Stimulated activated CD8-positive, alpha-beta memory T cell treated with anti-CD3 and anti-CD28 coated beads, Interleukin-15, amount 100 ng/mL, for 24 hours (primary cell): ENCODE measurements around the gene ANO1.

Experiments
- DNase-seq: peaks from one replicate; pipeline ENCODE4 v3.0.0-alpha.2; 2020; ENCODE audit warnings: low read depth

ANO1 gene

GRCh38 chr11:70167120-70167519 lies 89.0 kb downstream of the ANO1 start:
- DNase-seq, result no peak

- DNase-seq, result no peak
These were observed 89.7 kb downstream of the ANO1 start for GRCh38 chr11:70167723-70168404.

GRCh38 chr11:70168405-70168754 lies 90.3 kb downstream of the ANO1 start:
- DNase-seq, result no peak

GRCh38 chr11:70169127-70169526 lies 91.0 kb downstream of the ANO1 start:
- no peak for DNase-seq

GRCh38 chr11:70169632-70170031 lies 91.5 kb downstream of the ANO1 start:
- DNase-seq, result no peak

GRCh38 chr11:70170596-70171210 lies 92.6 kb downstream of the ANO1 start:
- no peak for DNase-seq

GRCh38 chr11:70173018-70173417 lies 94.9 kb downstream of the ANO1 start:
- no peak for DNase-seq

- DNase-seq, result no peak
These were observed 96.6 kb downstream of the ANO1 start for GRCh38 chr11:70174547-70175235.

GRCh38 chr11:70175236-70175698 lies 97.2 kb downstream of the ANO1 start:
- no peak for DNase-seq

- DNase-seq, result peak; percentile 26
These were observed 99.0 kb downstream of the ANO1 start for GRCh38 chr11:70176940-70177689.

- no peak for DNase-seq
These were observed 102.8 kb downstream of the ANO1 start for GRCh38 chr11:70180906-70181305.

GRCh38 chr11:70182266-70182665 lies 104.1 kb downstream of the ANO1 start:
- DNase-seq, result no peak

GRCh38 chr11:70183032-70183431 lies 104.9 kb downstream of the ANO1 start:
- no peak for DNase-seq

- DNase-seq, result no peak
These were observed 105.5 kb downstream of the ANO1 start for GRCh38 chr11:70183483-70184176.

GRCh38 chr11:70184396-70184795 lies 106.3 kb downstream of the ANO1 start:
- DNase-seq, result no peak

GRCh38 chr11:70185348-70186055 lies 107.4 kb downstream of the ANO1 start:
- DNase-seq, result no peak

GRCh38 chr11:70186420-70186819 lies 108.3 kb downstream of the ANO1 start:
- DNase-seq, result no peak

GRCh38 chr11:70186936-70187335 lies 108.8 kb downstream of the ANO1 start:
- DNase-seq, result no peak

GRCh38 chr11:70187771-70188170 lies 109.7 kb downstream of the ANO1 start:
- no peak for DNase-seq

GRCh38 chr11:70189622-70190021 lies 111.5 kb downstream of the ANO1 start:
- DNase-seq, result no peak

GRCh38 chr11:70191495-70192140 lies 113.5 kb downstream of the ANO1 start:
- no peak for DNase-seq
